GM12874 (cell line): ENCODE data around the gene CCNI.

Experiments
- TF ChIP-seq, protein P1 (sequence below): IDR thresholded peaks from 2 replicates; pipeline ENCODE4 v1.5.1; 2011; ENCODE audit warnings: low read depth, mild to moderate bottlenecking, control low read depth, low read length, moderate library complexity; ENCODE audit not compliant: insufficient read depth

CCNI gene

DNA sequence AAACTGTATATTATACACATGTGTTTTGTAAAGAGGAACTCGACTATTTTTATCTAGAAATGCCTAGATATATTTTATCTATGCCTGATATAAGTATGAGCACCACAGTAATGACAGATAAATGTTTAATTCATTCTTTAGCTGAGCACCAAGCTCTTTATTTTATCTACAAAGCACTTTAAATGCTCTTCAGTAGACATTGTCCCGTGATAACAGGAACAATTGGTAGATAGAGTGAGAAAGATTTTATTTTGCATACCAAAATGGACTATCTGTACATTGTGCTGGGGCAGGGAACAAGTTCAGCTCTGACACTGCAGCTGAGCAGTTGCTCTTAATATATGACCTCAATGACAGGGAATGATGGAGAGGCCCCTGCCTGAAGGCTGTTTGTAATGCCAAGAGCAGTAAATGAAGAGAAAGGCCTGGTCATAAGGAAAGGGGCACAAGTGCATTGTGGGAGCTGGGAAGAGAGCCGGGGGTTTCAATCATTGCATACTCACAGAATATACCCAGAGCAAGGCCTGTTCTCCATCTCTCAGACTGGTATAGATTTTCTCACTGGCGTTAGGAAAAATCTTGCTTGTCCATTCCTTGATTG lies 68.9 kb downstream of the CCNI start:
- TF ChIP-seq, protein P1, sequence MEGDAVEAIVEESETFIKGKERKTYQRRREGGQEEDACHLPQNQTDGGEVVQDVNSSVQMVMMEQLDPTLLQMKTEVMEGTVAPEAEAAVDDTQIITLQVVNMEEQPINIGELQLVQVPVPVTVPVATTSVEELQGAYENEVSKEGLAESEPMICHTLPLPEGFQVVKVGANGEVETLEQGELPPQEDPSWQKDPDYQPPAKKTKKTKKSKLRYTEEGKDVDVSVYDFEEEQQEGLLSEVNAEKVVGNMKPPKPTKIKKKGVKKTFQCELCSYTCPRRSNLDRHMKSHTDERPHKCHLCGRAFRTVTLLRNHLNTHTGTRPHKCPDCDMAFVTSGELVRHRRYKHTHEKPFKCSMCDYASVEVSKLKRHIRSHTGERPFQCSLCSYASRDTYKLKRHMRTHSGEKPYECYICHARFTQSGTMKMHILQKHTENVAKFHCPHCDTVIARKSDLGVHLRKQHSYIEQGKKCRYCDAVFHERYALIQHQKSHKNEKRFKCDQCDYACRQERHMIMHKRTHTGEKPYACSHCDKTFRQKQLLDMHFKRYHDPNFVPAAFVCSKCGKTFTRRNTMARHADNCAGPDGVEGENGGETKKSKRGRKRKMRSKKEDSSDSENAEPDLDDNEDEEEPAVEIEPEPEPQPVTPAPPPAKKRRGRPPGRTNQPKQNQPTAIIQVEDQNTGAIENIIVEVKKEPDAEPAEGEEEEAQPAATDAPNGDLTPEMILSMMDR, result no peak

DNA sequence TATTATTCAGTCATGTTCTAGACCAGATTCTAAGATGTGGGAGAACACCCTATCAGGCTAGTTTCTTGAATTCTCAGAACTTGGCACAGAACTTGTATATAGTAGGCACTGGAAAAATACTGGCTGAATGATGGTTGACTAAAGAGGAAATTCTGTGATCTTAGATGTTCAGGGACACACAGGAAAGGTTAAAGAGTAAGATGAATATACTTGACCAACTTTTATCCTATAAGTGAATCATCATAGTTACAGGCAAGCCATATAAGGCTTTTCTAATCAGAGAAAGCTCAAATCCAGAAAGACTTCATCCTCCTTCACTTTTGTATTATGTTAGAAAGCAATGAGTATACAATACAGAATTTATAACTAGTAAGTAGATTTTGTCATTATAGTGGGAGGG lies 72.4 kb downstream of the CCNI start:
- TF ChIP-seq, protein P1, result no peak

DNA sequence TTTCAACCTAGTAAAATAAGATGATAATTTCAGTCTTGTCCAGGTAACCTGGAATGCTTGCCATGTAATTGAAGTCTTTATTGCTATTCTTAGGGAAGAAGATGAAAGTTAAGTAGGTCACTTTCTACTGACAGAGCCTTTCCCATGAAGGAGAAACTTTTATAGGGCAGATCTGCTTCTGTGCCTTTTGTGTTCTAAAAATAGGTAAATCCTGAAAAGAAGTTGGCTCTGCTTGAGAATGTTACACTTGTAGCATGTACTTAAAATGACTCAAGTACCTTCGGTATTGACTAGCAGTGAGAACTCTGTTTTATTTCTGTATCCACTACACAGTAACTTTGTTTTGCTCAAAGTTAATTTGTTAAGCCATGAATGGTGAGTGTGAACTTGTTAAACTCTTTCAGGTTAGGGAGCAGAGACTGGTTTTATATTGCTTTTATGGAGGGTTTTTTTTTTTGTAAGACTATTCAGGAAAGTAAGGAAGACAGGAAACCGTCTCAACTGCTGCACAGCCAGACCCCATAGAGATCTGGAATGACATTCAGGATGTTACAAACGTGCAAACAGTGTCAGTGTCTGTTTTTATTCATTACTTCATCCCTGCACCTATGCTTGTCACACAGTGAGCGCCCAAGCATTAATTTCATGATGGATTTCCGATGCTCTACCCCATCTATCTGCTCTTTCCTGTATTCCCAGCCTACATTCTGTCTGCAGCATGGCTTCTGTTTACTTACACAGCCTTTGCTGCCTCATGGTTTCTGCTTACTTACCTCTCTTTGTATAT lies 73.3 kb downstream of the CCNI start:
- TF ChIP-seq, protein P1, result no peak

DNA sequence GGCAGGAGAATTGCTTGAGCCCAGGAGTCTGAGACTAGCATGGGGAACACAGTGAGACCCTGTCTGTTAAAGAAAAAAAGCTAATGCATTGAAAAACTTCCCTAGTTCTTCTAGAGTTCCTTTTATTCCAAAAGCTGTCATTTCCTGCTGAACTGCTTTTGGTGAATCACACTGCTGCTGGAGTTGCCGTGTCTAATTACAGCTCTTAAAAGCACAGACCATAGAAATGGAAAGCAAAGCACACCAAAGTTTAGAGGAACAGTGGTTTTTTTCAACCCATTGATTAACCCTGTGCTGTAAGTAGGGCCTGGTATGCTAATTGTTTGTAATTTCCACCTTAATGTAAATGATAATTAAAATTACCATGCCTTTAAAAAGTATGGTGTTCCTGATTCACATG lies 73.9 kb downstream of the CCNI start:
- TF ChIP-seq, protein P1, result no peak

DNA sequence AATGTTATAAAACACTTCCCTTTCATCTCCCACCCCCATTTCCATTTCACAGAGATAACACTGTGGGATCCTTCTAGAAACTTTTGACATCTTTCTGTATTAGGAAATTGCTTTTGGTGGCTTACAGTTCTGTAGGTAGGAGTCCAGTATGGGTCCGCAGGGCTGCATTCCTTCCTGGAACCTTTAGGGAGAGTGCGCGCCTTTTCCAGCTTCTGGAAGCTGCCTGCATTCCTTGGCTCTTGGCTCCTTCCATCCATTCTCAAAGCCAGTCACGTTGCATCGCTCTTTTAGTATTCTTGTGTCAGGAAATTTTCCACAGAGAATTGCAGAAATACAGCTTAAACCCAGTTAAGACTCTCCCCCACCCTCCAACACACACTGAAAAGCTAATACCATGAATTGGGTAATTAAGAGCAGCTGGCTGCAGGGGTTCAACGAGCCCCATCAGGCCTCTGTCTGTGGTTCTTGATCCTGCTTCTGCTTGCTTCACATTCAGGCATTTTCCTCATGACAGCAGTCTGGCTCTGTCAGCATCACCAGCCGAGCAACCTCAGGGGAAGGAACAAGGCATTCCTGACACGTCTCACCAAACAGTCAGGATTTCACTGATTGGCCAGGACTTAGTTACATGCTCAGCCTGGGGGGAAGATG lies 77.4 kb downstream of the CCNI start:
- TF ChIP-seq, protein P1, result no peak

DNA sequence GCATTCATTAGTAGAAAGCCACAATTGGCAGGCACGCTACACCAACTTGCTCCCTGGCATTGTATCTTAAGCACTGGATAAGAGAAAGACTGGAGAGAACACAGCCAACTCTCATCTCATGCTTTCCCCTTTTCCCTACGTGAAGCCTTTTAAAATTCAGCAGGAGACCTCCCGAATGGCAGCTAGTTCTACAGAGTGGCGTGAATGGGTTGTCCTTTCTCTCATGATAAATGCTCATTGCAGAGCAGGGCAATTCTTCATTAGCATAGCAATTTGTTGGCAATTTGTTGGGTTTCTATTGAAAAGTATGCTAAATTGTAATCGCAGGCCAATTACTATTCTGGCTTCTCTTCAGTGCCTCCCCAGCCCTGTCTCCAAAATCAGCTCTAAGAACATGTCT lies 78.3 kb downstream of the CCNI start:
- TF ChIP-seq, protein P1, result no peak
